GM21825 (cell line): ENCODE data around the gene SPZ1.
"Not testable (repeated sequence)": the region's sequence is repeated elsewhere in the genome, so short reads cannot be mapped to it uniquely, and the experiment has no call there.

Experiments
- ATAC-seq: cut with Tn5 transposase; IDR thresholded peaks from one replicate; pipeline ENCODE4 v1.9.1; 2021; ENCODE audit warnings: mild to moderate bottlenecking, moderate library complexity; ENCODE audit not compliant: unreplicated experiment

The SPZ1 gene

GRCh38 chr5:80337379-80337778 is 17.6 kb downstream of the SPZ1 start:
- ATAC-seq = no peak

GRCh38 chr5:80339116-80339515 is 19.3 kb downstream of the SPZ1 start:
- no peak for ATAC-seq

- no peak for ATAC-seq
These were observed 21.4 kb downstream of the SPZ1 start for GRCh38 chr5:80341016-80341775.

GRCh38 chr5:80343067-80343466 is 23.3 kb downstream of the SPZ1 start:
- no peak for ATAC-seq

- ATAC-seq = no peak
These were observed 26.3 kb downstream of the SPZ1 start for GRCh38 chr5:80346055-80346454.

- no peak for ATAC-seq
These were observed 28.4 kb downstream of the SPZ1 start for GRCh38 chr5:80348171-80348570.

GRCh38 chr5:80351019-80351418 is 31.2 kb downstream of the SPZ1 start:
- ATAC-seq = not testable (repeated sequence)

GRCh38 chr5:80355686-80356085 is 35.9 kb downstream of the SPZ1 start:
- no peak for ATAC-seq

- no peak for ATAC-seq
These were observed 37.9 kb downstream of the SPZ1 start for GRCh38 chr5:80357671-80358070.

GRCh38 chr5:80360914-80361444 is 41.2 kb downstream of the SPZ1 start:
- no peak for ATAC-seq

GRCh38 chr5:80364892-80365291 is 45.1 kb downstream of the SPZ1 start:
- ATAC-seq = no peak

- ATAC-seq = no peak
These were observed 49.1 kb downstream of the SPZ1 start for GRCh38 chr5:80368661-80369480.

GRCh38 chr5:80369521-80369920 is 49.7 kb downstream of the SPZ1 start:
- no peak for ATAC-seq

GRCh38 chr5:80370390-80370789 is 50.6 kb downstream of the SPZ1 start:
- no peak for ATAC-seq
